HG03060 (cell line): ENCODE data around the gene H2AZ1.

Source experiments
- ATAC-seq: cut with Tn5 transposase; IDR thresholded peaks from one replicate; pipeline ENCODE4 v1.9.1; 2021; ENCODE audit warnings: low read depth, moderate number of reproducible peaks; ENCODE audit not compliant: unreplicated experiment

H2AZ1 gene

DNA sequence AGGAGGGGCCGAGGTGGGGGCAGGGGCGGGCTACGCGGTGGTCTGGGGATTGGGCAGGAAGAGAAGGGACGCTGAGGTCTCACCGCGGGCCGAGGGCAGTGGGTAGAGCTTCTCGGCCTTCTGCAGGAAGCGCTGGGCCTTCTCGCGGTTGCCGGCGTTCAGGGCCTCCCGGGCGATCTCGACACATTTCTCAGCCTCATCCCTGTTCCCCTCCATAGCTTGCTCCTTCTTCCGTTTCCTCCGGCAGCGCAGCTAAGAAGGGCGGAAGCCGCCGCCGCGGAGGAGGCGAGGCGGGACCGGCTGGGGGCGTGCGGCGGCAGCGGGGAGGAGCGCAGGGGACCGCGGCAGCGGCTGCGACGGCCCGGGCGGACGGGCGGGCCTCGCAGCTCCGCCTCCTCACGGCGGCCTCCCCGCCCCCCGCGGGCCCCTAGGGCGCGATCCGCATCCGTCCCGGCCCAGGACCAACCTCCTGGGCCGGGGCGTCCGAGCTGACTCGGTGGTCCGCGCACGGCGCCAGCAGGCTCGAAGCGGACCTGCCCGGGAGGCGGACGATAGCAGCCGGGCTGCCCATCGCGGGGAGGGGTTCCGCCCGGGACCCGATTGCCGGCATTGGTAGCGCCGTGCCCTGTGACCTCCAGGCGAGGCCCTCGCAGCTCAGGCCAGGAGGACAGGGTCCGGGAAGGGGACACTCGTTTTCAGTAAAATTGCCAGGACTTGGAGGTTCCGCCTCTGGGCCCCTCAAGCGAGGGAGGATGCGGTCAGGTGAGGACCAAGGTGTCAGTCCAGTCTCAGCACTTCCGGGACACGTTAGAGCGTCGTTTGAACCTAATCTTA is 3.5 kb downstream of the H2AZ1 start, which contains the start of gene DNAJB14:
TSS of gene DNAJB14 (minus strand) at position 263 of the 834 bp plus-strand sequence. CDS start at position 216, 47 bp downstream.
- no peak for ATAC-seq

DNA sequence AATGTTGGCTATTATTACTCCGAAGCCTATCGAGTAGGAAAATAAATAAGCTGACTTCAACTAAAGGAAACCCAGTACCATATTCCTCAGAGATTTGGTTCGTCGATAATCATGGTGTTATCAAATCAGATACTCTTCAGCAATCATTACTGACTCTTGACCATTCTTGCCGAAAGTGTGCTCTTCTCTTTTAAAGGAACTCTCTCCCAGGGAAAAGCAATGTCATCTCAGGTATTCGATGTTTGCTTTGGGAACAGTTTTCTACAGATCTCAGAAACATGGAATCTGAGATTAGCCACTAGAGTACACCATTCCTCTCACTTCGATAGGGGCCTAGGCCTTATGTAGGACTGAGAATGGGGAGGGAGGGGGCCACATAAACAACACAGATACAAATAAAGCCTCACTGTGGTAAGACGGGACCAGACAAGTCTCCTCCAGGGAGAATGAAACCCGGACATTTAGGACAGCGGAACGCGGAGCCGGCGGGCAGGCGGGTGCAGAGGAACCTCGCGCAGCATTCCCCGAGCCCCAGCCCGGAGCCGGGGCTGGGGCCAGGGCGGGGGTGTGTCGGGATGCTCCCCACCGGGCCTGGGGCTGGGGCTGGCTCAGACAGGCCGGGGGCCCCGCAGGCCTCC is 4.2 kb downstream of the H2AZ1 start:
- no peak for ATAC-seq

DNA sequence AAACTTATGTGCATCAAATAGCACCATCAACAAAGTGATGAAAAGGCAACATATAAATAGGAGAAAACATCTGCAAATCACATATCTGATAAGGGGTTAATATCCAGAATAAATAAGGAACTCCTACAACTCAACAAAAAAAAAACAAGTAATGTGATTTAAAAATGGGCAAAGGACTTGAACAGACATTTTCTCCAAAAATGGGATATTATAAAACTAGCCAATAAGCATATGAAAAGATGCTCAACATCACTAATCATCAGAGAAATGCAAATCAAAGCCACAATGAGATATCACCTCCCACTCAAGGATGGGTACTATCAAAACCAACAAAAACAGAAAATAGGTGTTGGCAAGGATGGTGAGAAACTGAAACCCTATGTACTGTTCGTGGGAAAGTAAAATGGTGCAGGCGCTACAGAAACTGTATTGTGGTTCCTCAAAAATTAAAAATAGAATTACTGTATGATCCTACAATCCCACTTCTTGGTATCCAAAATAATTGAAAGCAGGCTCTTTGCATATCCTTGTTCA is 6.1 kb downstream of the H2AZ1 start:
- ATAC-seq, result no peak

DNA sequence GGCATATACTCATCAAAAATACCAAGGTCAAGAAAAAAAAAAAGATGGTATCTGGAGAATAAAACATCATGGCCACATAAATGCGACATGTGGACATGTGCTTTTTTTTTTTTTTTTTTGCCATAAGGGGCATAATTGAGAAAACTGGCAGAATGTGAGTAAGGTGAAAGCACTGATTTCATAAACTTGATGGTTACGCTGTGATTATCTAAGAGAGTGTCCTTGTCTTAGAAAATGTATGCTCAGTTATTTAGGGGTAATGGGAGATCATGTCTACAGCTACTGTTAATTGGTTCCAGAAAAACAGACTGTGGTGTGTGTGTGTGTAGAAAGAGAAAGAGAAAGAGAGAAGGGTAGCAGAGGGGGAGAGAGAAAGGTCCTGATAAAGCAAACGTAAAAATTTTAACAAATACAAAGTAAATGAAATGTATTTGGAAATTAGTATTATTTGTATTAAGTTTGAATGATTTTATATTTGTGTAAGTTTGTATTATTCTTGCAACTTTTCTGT is 11.8 kb downstream of the H2AZ1 start:
- ATAC-seq, result no peak

DNA sequence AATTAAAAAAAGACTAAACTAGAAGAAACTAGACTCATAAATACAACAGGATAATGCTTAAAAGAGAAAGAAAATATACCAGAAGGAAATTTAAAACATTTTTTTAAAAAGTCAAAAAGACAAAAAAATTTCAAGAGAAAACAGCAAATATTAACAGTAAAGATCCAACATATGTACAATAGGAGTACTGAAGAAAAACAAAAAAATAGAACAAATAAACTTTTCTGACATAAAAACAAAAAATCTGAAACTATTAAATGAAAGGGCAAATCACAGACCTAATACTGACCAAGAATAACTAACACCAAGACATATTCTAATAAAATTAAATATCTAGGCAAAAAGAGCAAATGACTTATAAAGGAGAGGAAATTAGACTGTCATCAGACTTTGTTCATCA is 15.2 kb downstream of the H2AZ1 start:
- ATAC-seq, result no peak

DNA sequence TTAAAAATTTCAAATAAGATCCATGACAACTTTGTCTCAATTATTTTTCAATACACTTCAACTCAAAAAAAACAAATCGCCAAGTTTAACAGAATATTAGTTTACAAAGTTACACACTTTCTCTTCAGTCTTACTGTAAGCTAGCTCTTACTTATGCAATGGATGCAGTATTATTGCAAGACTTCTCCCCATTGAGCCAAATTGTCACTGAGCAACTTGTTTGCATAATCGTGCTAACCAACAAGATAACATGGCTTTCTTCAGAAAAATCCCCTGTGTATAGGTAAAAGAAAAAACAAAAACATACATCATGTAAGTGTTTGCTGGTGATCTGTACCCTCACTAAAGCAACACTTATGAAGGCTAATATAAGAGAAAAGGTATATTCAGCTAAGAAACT is 22.5 kb downstream of the H2AZ1 start:
- ATAC-seq, result no peak

DNA sequence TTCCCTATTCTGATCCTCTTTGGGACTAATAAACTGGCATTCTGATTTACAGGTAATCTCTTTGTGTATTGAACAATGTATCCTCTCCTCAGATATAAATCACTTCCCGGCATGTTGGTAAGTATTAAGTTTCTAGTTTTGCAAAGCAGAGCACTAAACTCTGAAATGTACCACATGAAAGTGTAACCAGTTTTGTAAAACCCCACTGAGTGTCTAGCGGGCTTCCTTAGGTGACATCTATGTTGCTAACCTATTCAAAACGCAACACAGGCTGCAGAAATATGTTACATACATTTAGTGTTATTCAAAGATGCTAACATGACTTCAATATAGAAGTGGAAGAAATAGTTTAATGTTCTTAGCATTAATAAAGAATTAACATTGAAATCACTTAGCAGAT is 28.9 kb downstream of the H2AZ1 start:
- no peak for ATAC-seq

- ATAC-seq, result no peak
These were observed 31.4 kb downstream of the H2AZ1 start for GRCh38 chr4:99918656-99919055.

DNA sequence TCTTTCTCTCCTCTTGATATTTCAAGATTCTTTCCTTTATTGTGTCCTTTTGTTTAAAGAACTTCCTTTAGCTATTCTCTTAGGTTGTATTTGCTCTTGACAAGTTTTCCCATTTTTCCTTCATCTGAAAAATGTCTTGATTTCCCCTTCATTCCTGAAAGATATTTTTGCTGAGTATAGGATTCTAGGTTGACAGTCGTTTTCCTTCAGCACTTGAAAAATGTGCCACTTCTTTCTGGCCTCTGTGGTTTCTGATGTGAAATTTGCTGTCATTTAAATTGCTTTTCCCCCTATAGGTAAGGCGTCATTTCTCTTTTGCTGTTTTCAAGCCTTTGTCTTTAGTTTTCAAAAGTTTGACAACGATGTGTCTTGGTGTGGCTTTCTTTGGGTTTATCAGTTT is 32.5 kb downstream of the H2AZ1 start:
- ATAC-seq, result no peak

- no peak for ATAC-seq
These were observed 34.6 kb downstream of the H2AZ1 start for GRCh38 chr4:99915449-99915848.
